Glutamatergic neuron (in vitro differentiated cells): Measurements from ENCODE around the gene TECR. TPM values are rescaled to one million over a fixed set of nuclear protein-coding genes. Genes with fewer than 3 reads are reported as not detected.

Source experiments
- DNase-seq: peaks from one replicate; pipeline ENCODE4 v3.0.0; 2022
- H3K27ac Mint-ChIP-seq: one replicate; pipeline ENCODE4 v1.8.0; 2020; ENCODE audit warnings: mild to moderate bottlenecking, mixed read lengths, inconsistent platforms; ENCODE audit not compliant: unreplicated experiment
- H3K27me3 Mint-ChIP-seq: one replicate; pipeline ENCODE4 v1.8.0; 2020; ENCODE audit warnings: mild to moderate bottlenecking, moderate library complexity, mixed read lengths, inconsistent platforms; ENCODE audit not compliant: unreplicated experiment
- H3K36me3 Mint-ChIP-seq: one replicate; pipeline ENCODE4 v1.8.0; 2020; ENCODE audit warnings: mild to moderate bottlenecking, mixed read lengths, inconsistent platforms; ENCODE audit not compliant: unreplicated experiment
- H3K4me1 Mint-ChIP-seq: one replicate; pipeline ENCODE4 v1.8.0; 2020; ENCODE audit warnings: mild to moderate bottlenecking, low read depth, mixed read lengths, inconsistent platforms; ENCODE audit not compliant: unreplicated experiment
- H3K4me3 Mint-ChIP-seq: one replicate; pipeline ENCODE4 v1.8.0; 2020; ENCODE audit warnings: mild to moderate bottlenecking, mixed read lengths, inconsistent platforms; ENCODE audit not compliant: unreplicated experiment
- H3K9me3 Mint-ChIP-seq: one replicate; pipeline ENCODE4 v1.8.0; 2020; ENCODE audit warnings: mild to moderate bottlenecking, moderate library complexity, mixed read lengths, inconsistent platforms; ENCODE audit not compliant: unreplicated experiment
- CTCF ChIP-seq: fragments of 200-600 bp; sonication (generic); IDR thresholded peaks from one replicate; pipeline ENCODE4 v1.5.0; 2021; ENCODE audit not compliant: partially characterized antibody, unreplicated experiment
- total RNA-seq: library from RNA; stranded (reverse); fragmentation: NEBNext Ultra II Directional; extraction: Animal tissue kit (Norgen Biotek cat#: 25700); gene quantifications from one replicate; pipeline ENCODE4 v1.2.1, GENCODE V29; 2021; ENCODE audit not compliant: unreplicated experiment

TECR gene
- total RNA-seq, 1 donor from 2014 or later: 102 TPM

GRCh38 chr19:14556662-14557188 is 27.3 kb downstream of the TECR start:
- peak overlapping the region; percentile 86 for H3K27ac Mint-ChIP-seq
- no peaks in the 10 kb centered on the region for H3K36me3 Mint-ChIP-seq
- H3K4me3 Mint-ChIP-seq: no peak overlapping the region
- H3K4me1 Mint-ChIP-seq: peaks cover 12% of the 10 kb centered on the region
- TF ChIP-seq CTCF: peak; percentile 96
- H3K9me3 Mint-ChIP-seq: peaks cover 4% of the 10 kb centered on the region
- H3K27me3 Mint-ChIP-seq: peaks cover 8% of the 10 kb centered on the region
- peak; percentile 87 for DNase-seq

DNA sequence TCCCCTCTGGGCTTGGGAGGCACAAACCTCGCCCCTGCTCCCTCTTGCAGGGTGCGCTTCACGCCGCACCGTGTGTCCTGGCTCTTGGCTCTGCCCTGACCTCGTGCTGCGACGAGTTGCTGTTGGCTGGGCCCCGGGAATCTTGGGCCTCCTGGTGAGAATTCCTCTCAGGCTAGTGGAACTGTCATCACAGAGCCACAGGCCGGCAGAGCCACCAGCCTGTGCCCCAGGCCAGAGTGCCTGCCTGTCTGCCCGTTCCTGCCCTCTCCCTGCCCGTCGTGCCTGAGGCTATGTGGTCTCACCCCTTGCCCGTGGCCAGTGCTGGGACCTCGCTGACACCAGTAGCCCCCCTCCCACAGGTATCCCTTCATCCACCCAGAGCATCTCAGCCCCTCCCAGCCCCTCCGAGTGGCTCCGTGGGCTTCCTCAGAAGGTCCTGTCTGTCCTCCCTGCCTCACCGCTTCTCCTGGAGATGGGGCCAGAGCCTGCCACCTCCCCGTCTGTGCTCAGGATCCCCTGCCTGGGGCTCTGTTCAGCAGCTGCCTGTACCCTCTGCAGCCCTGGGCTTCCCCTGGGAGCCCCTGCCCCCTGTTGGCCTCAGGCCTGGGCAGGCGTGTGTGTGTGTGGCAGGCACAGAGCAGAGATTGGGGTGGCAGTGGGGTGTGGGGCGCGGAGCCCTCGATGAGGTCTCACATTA is 29.1 kb downstream of the TECR start:
- Mint-ChIP-seq H3K27ac (peak overlapping the region; percentile 52), H3K36me3 (no peaks in the 10 kb centered on the region), H3K9me3 (peaks cover 4% of the 10 kb centered on the region), H3K4me1 (peaks cover 12% of the 10 kb centered on the region), H3K27me3 (peaks cover 6% of the 10 kb centered on the region), H3K4me3 (peak overlapping the region; percentile 30)
- no peak for TF ChIP-seq CTCF
- DNase-seq: no peak

DNA sequence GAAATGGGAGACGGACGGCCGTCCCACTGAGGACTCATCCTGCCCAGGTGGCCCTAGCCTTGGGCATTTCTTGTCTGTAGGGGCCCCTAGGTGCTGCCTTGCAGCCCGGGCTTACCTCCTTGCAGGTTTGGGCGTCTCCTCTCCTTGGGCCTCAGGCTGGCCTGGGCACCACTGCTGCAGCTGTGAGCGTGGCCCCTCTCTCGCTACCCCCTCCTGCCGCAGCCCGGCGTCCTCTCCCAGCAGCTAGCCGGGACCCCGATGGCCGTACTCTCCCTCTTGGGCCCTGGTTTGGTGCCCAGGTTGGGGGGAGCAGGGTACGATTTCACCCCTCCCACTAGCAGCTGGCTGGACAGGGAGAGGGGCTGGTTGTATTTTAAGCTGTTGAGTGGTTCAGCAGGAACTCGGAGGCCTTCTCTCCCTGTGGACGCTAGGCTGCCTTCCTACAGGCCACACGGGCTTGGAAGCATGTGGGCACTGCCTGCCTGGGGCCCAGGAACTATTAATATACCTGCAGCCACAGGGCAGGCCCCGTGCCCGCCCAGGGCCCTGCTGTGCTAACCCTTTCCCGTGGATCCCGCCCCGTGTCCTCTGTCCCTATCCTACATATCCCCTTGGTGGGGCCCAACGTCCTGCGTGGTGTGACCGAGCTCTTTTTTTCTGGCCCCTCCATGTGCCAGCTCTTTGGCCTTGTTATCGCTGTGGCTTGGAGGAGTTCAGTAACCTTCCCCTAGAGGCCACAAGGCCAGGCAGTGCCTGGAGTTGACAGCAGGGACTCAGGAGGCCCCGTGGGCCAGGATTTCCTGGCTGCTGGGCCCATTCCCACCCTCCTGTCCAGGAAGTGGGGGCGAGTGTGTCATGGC is 30.8 kb downstream of the TECR start:
- peaks cover 10% of the 10 kb centered on the region for H3K4me1 Mint-ChIP-seq
- TF ChIP-seq CTCF: no peak
- no peak for DNase-seq
- peaks cover 6% of the 10 kb centered on the region for H3K27me3 Mint-ChIP-seq
- no peaks in the 10 kb centered on the region for H3K36me3 Mint-ChIP-seq
- peaks cover 2% of the 10 kb centered on the region for H3K9me3 Mint-ChIP-seq
- H3K4me3 Mint-ChIP-seq: no peak overlapping the region
- peak overlapping the region; percentile 72 for H3K27ac Mint-ChIP-seq

DNA sequence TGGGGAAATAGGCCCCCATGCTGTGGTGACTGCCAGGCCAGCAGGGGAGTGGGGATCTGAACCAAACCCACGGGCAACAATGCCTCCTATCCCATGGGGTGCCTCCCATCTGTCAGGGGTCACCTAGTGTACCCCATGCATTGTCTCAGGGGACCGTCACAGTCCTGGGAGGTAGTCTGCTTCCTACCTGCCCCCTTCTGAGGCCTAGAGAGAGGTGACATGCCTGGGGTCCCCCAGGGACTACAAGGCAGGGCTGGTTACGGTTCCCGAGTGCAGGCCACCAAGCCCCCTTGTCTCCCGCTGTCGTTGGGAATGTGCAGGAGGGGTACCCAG is 31.3 kb downstream of the TECR start:
- DNase-seq: no peak
- peaks cover 2% of the 10 kb centered on the region for H3K9me3 Mint-ChIP-seq
- no peak overlapping the region for H3K4me3 Mint-ChIP-seq
- H3K27me3 Mint-ChIP-seq: peaks cover 6% of the 10 kb centered on the region
- H3K4me1 Mint-ChIP-seq: peaks cover 10% of the 10 kb centered on the region
- TF ChIP-seq CTCF: no peak
- H3K27ac Mint-ChIP-seq: peak overlapping the region; percentile 72
- H3K36me3 Mint-ChIP-seq: no peaks in the 10 kb centered on the region

DNA sequence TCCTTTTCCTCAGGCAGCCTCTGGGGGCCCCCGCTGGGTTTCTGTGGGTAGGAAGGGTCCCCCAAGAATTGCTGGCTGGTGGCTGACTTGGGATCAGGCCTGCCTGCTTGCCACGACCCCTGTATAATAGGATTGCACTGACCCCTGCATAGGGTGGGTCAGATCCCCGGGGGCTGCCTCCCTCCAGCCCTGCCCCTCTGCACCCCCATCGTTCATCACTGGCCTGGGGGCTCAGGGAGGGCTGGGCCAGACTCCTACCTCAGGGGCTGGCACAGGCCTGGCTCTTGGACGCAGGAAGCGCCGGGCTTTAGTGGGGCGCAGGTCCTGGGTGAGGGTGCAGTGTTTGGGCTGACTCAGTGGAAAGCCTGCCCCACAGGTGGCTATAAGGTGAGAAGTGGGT is 31.9 kb downstream of the TECR start:
- TF ChIP-seq CTCF: no peak
- Mint-ChIP-seq H3K27me3 (peaks cover 4% of the 10 kb centered on the region), H3K4me1 (peaks cover 10% of the 10 kb centered on the region), H3K4me3 (no peak overlapping the region), H3K36me3 (no peaks in the 10 kb centered on the region), H3K27ac (no peak overlapping the region), H3K9me3 (peaks cover 2% of the 10 kb centered on the region)
- DNase-seq: no peak
